Left lung (tissue), 10 donors: ENCODE measurements around the gene IGF1R. TPM values are rescaled to one million over a fixed set of nuclear protein-coding genes. Genes with fewer than 3 reads are reported as not detected.

Experiments
- ATAC-seq: fragments of 200-7000 bp; cut with Tn5 transposase; one replicate; pipeline ENCODE4 v1.9.1; 2020; ENCODE audit warnings: moderate library complexity
- DNase-seq, 4 donors: peaks; one replicate each; pipeline ENCODE4 v3.0.0-alpha.2; 2013 to 2020
- H3K27ac ChIP-seq, 2 donors: fragments of 200-600 bp; sonication (generic) in 1 of 2; one replicate each; pipeline versions ENCODE4 v1.5.0 to v1.8.0; 2020 to 2021
- H3K27me3 ChIP-seq, 2 donors: fragments of 200-600 bp; sonication (generic) in 1 of 2; one replicate each; pipeline versions ENCODE4 v1.5.0 to v1.8.0; 2020 to 2021
- H3K36me3 ChIP-seq, 2 donors: fragments of 200-600 bp; sonication (generic) in 1 of 2; one replicate each; pipeline versions ENCODE4 v1.5.0 to v1.8.0; 2020 to 2021
- H3K4me1 ChIP-seq, 2 donors: fragments of 200-600 bp; one replicate each; pipeline ENCODE4 v1.8.0; 2021
- H3K4me3 ChIP-seq, 2 donors: fragments of 200-600 bp; sonication (generic) in 1 of 2; one replicate each; pipeline versions ENCODE4 v1.5.0 to v1.8.0; 2020 to 2021; ENCODE audit warnings: mild to moderate bottlenecking in 1 of 2
- H3K9me3 ChIP-seq, 2 donors: fragments of 200-600 bp; sonication (generic) in 1 of 2; one replicate each; pipeline versions ENCODE4 v1.5.0 to v1.8.0; 2020 to 2021
- CTCF ChIP-seq, 2 donors: fragments of 200-600 bp; sonication (generic) in 1 of 2; IDR thresholded peaks; one replicate each; pipeline versions ENCODE4 v1.5.0 to v1.8.0; 2021; ENCODE audit warnings: antibody characterized with exemption in 2 of 2
- intact Hi-C, 2 donors: fragments of 100-400 bp; cut with DNase I; formaldehyde crosslinking; loops; one replicate each; pipeline versions ENCODE4 v1.11.2 to v1.14.2; 2022
- polyA plus RNA-seq, 6 donors: library from polyadenylated mRNA; unstranded; fragments of 120-200 nt; gene quantifications; one replicate each; pipeline ENCODE4 v1.2.1, GENCODE V29; 2013; ENCODE audit not compliant: insufficient read length in 6 of 6
- total RNA-seq, 2 donors: library from RNA; stranded (reverse); fragmentation: NEBNext Ultra II Directional; extraction: Animal tissue kit (Norgen Biotek cat#: 25700); gene quantifications; one replicate each; pipeline ENCODE4 v1.2.1, GENCODE V29; 2021
- donor health status: DM: no; HTN: yes; CAD: no.
- donor health status: DM: no; HTN: no; CAD: no.

Gene IGF1R
- total and polyA plus RNA-seq, 8 donors, result 32.0 to 41.0 (median 37.0) TPM

- Histone ChIP-seq H3K9me3 (no peaks in the 10 kb centered on the region), H3K27ac (no peak overlapping the region), H3K4me1 (peaks cover 0 to 24% of the 10 kb centered on the region in 2 donors), H3K36me3 (no peaks in the 10 kb centered on the region), H3K27me3 (no peaks in the 10 kb centered on the region), H3K4me3 (no peak overlapping the region)
- DNase-seq (no peak), ATAC-seq (no peak)
- no peak for TF ChIP-seq CTCF (IDR thresholded peaks at IDR 0.05)
- intact Hi-C loops, result no loop called here
Observed at GRCh38 chr15:98677345-98678059, 29.2 kb downstream of the IGF1R start.

GRCh38 chr15:98678484-98678883, 30.1 kb downstream of the IGF1R start:
- H3K36me3 ChIP-seq, result no peaks in the 10 kb centered on the region
- H3K4me3 ChIP-seq, result no peak overlapping the region
- peaks cover 6 to 32% of the 10 kb centered on the region in 2 donors for H3K4me1 ChIP-seq
- H3K27ac ChIP-seq, result no peak overlapping the region
- H3K9me3 ChIP-seq, result no peaks in the 10 kb centered on the region
- no peaks in the 10 kb centered on the region for H3K27me3 ChIP-seq
- intact Hi-C loops, result no loop called here
- ATAC-seq (no peak), DNase-seq (no peak)
- TF ChIP-seq CTCF (IDR thresholded peaks at IDR 0.05), result no peak

- H3K9me3 ChIP-seq, result no peaks in the 10 kb centered on the region
- no peak overlapping the region for H3K27ac ChIP-seq
- no peak for TF ChIP-seq CTCF (IDR thresholded peaks at IDR 0.05)
- peaks cover 15 to 36% of the 10 kb centered on the region in 2 donors for H3K4me1 ChIP-seq
- ATAC-seq, result no peak
- no peak overlapping the region for H3K4me3 ChIP-seq
- H3K27me3 ChIP-seq, result no peaks in the 10 kb centered on the region
- intact Hi-C loops, result no loop called here
- no peak for DNase-seq
- H3K36me3 ChIP-seq, result no peaks in the 10 kb centered on the region
Observed at GRCh38 chr15:98681061-98681460, 32.7 kb downstream of the IGF1R start.

GRCh38 chr15:98682992-98683701, 34.8 kb downstream of the IGF1R start:
- no peak overlapping the region for H3K27ac ChIP-seq
- no peak overlapping the region for H3K4me3 ChIP-seq
- H3K9me3 ChIP-seq, result no peaks in the 10 kb centered on the region
- no peaks in the 10 kb centered on the region for H3K36me3 ChIP-seq
- intact Hi-C loops, result no loop called here
- ATAC-seq, result peak; percentile 8
- DNase-seq, result peak in 1 of 4 donors; percentile 30
- no peak for TF ChIP-seq CTCF (IDR thresholded peaks at IDR 0.05)
- peaks cover 15 to 40% of the 10 kb centered on the region in 2 donors for H3K4me1 ChIP-seq
- H3K27me3 ChIP-seq, result no peaks in the 10 kb centered on the region

GRCh38 chr15:98683831-98684230, 35.5 kb downstream of the IGF1R start:
- intact Hi-C loops, result no loop called here
- H3K4me3 ChIP-seq, result no peak overlapping the region
- H3K36me3 ChIP-seq, result no peaks in the 10 kb centered on the region
- peaks cover 15 to 40% of the 10 kb centered on the region in 2 donors for H3K4me1 ChIP-seq
- peak in 1 of 4 donors; percentile 27 for DNase-seq
- peak overlapping the region in 1 of 2 donors; percentile 33 for H3K27ac ChIP-seq
- H3K9me3 ChIP-seq, result no peaks in the 10 kb centered on the region
- TF ChIP-seq CTCF (IDR thresholded peaks at IDR 0.05), result no peak
- peak; percentile 30 for ATAC-seq
- H3K27me3 ChIP-seq, result no peaks in the 10 kb centered on the region
